Ovary (tissue), 9 donors: Measurements from ENCODE around the gene CHN2. TPM values are rescaled to one million over a fixed set of nuclear protein-coding genes. Genes with fewer than 3 reads are reported as not detected.

Source experiments
- DNase-seq, 5 donors: peaks; one replicate each; pipeline ENCODE4 v3.0.0-alpha.2; 2019 to 2020
- H3K27ac ChIP-seq, 2 donors: fragments of 200-600 bp; one replicate each; pipeline versions ENCODE4 v1.5.1 to v1.8.0; 2019 to 2022
- H3K27me3 ChIP-seq: fragments of 200-600 bp; one replicate; pipeline ENCODE4 v1.8.0; 2022
- H3K36me3 ChIP-seq: fragments of 200-600 bp; sonication (generic); one replicate; pipeline ENCODE4 v1.5.1; 2019
- H3K4me1 ChIP-seq: one replicate; pipeline ENCODE4 v1.8.1; 2013; ENCODE audit warnings: mild to moderate bottlenecking, moderate library complexity; ENCODE audit not compliant: insufficient read depth
- H3K4me3 ChIP-seq: fragments of 200-600 bp; sonication (generic); one replicate; pipeline ENCODE4 v1.5.1; 2017
- H3K9me3 ChIP-seq, 2 donors: fragments of 200-600 bp in 1 of 2; sonication (generic) in 1 of 2; one replicate each; pipeline versions ENCODE4 v1.5.1 to v1.8.1; 2013 to 2019; ENCODE audit warnings: mild to moderate bottlenecking in 1 of 2, moderate library complexity in 1 of 2
- CTCF ChIP-seq, 3 donors: fragments of 450-650 bp in 2 of 3; fragments of 200-600 bp in 1 of 3; IDR thresholded peaks; one replicate each; pipeline versions ENCODE4 v1.5.1 to v1.8.0; 2016 to 2022; ENCODE audit warnings: antibody characterized with exemption in 3 of 3, mild to moderate bottlenecking in 1 of 3
- EP300 ChIP-seq: sonication (generic); formaldehyde crosslinking; IDR thresholded peaks from one replicate; pipeline ENCODE4 v1.6.1; 2017; ENCODE audit warnings: antibody characterized with exemption
- POLR2A ChIP-seq: fragments of 450-650 bp; IDR thresholded peaks from one replicate; pipeline ENCODE4 v1.6.1; 2017; ENCODE audit warnings: antibody characterized with exemption, mild to moderate bottlenecking, moderate library complexity
- WGBS, 3 donors: extraction: QIAGEN DNeasy Blood & Tissue Kit in 1 of 3; methylation state at CpG; one replicate each; pipeline versions ENCODE4 v1.1.5 to v1.1.7; 2013 to 2017; 5-methylcytosine and 5-hydroxymethylcytosine counted together
- intact Hi-C, 4 donors: fragments of 100-400 bp; cut with DNase I; formaldehyde crosslinking; loops; one replicate each; pipeline versions ENCODE4 v1.11.0 to v1.15.1; 2022 to 2023
- polyA plus RNA-seq, 2 donors: library from polyadenylated mRNA; stranded (reverse); fragments of 200-250 nt in 1 of 2; fragments of 350-450 nt in 1 of 2; fragmentation: Illumina TruSeq in 1 of 2; extraction: RNeasy Lipid Tissue Mini Kit (QIAGEN cat#74804) in 1 of 2; gene quantifications; one replicate each; pipeline ENCODE4 v1.2.3, GENCODE V29; 2013 to 2014
- total RNA-seq, 7 donors: library from RNA; depleted of rRNA in 2 of 7; stranded (reverse); fragments of >200 nt in 2 of 7; fragmentation: NEBNext Ultra II Directional in 3 of 7; extraction: Animal tissue kit (Norgen Biotek cat#: 25700) in 3 of 7; gene quantifications; one replicate each; pipeline versions ENCODE4 v1.1.0 to v1.2.4, GENCODE V29; 2016 to 2023
- donor health status: DM: no; HTN: no; CAD: no; lungs with moderate emphysema.
- donor health status: DM: no; HTN: no; CAD: no.
- donor health status: Bipolar disorder and iron deficiency.
- donor health status: DM: yes; HTN: yes; CAD: no.
- donor health status: DM: no; HTN: no; CAD: no.
- donor health status: DM: yes; HTN: yes; CAD: no.

CHN2 gene
- total and polyA plus RNA-seq, 9 donors = 17.9 to 32.6 (median 22.3) TPM

GRCh38 chr7:29229066-29229465 is 34.5 kb downstream of the CHN2 start:
- Histone ChIP-seq H3K36me3 (no peaks in the 10 kb centered on the region), H3K4me3 (no peak overlapping the region), H3K27ac (no peak overlapping the region), H3K9me3 (no peaks in the 10 kb centered on the region), H3K4me1 (no peaks in the 10 kb centered on the region), H3K27me3 (no peaks in the 10 kb centered on the region)
- TF ChIP-seq POLR2A (no peak), EP300 (no peak), CTCF (IDR thresholded peaks at IDR 0.05) (no peak)
- intact Hi-C loops = no loop called here
- no peak for DNase-seq
- WGBS, 3 donors = 97 to 99% (median 98%) methylated on average over 2 of the region's 2 CpGs

- intact Hi-C loops = no loop called here
- H3K27ac ChIP-seq = no peak overlapping the region
- TF ChIP-seq CTCF (IDR thresholded peaks at IDR 0.05) = no peak
- no peak for TF ChIP-seq EP300
- no peaks in the 10 kb centered on the region for H3K9me3 ChIP-seq
- H3K4me3 ChIP-seq = no peak overlapping the region
- no peaks in the 10 kb centered on the region for H3K36me3 ChIP-seq
- H3K4me1 ChIP-seq = no peaks in the 10 kb centered on the region
- 51 to 66% (median 54%) methylated on average over 3 of the region's 3 CpGs for WGBS, 3 donors
- no peak for DNase-seq
- H3K27me3 ChIP-seq = no peaks in the 10 kb centered on the region
Measured at GRCh38 chr7:29229946-29230345, 35.4 kb downstream of the CHN2 start.

- H3K9me3 ChIP-seq = no peaks in the 10 kb centered on the region
- H3K27ac ChIP-seq = no peak overlapping the region
- H3K4me3 ChIP-seq = no peak overlapping the region
- WGBS, 3 donors = 84 to 92% (median 85%) methylated on average over 6 of the region's 6 CpGs
- no peaks in the 10 kb centered on the region for H3K36me3 ChIP-seq
- H3K27me3 ChIP-seq = no peaks in the 10 kb centered on the region
- no peak for DNase-seq
- H3K4me1 ChIP-seq = no peaks in the 10 kb centered on the region
- intact Hi-C loops = no loop called here
- TF ChIP-seq CTCF (IDR thresholded peaks at IDR 0.05) (no peak), POLR2A (no peak), EP300 (no peak)
Measured at GRCh38 chr7:29230871-29231345, 36.3 kb downstream of the CHN2 start.

GRCh38 chr7:29231671-29232232 is 37.2 kb downstream of the CHN2 start:
- Histone ChIP-seq H3K36me3 (no peaks in the 10 kb centered on the region), H3K27me3 (no peaks in the 10 kb centered on the region), H3K9me3 (no peaks in the 10 kb centered on the region), H3K4me1 (no peaks in the 10 kb centered on the region), H3K27ac (no peak overlapping the region), H3K4me3 (no peak overlapping the region)
- 42 to 59% (median 47%) methylated on average over 4 of the region's 4 CpGs for WGBS, 3 donors
- DNase-seq = no peak
- no peak for TF ChIP-seq EP300
- intact Hi-C loops = no loop called here

GRCh38 chr7:29234438-29234837 is 39.9 kb downstream of the CHN2 start:
- no peaks in the 10 kb centered on the region for H3K9me3 ChIP-seq
- H3K27me3 ChIP-seq = no peaks in the 10 kb centered on the region
- no peak overlapping the region for H3K27ac ChIP-seq
- H3K4me3 ChIP-seq = no peak overlapping the region
- intact Hi-C loops = no loop called here
- no peaks in the 10 kb centered on the region for H3K4me1 ChIP-seq
- 96% methylated on average over 2 of the region's 2 CpGs for WGBS, 3 donors
- DNase-seq = no peak
- no peaks in the 10 kb centered on the region for H3K36me3 ChIP-seq
- TF ChIP-seq POLR2A (no peak), CTCF (IDR thresholded peaks at IDR 0.05) (no peak), EP300 (no peak)
